ENCODE data around the gene EHD1.

The EHD1 gene

GRCh38 chr11:64871492-64871891 lies 6.9 kb downstream of the EHD1 start:
- H3K36me3 ChIP-seq (replicated peaks; ENCODE audit: insufficient read depth, low read length) = no peaks in the 10 kb centered on the region
- H3K79me2 ChIP-seq (ENCODE audit: low read length) = peaks cover 72% of the 10 kb centered on the region
- no peak overlapping the region for H3K27ac ChIP-seq (ENCODE audit: low read length)
- no peaks in the 10 kb centered on the region for H4K20me1 ChIP-seq (ENCODE audit: insufficient read depth, low read length)
- H3K9ac ChIP-seq (ENCODE audit: low read length) = no peak overlapping the region
- no peak overlapping the region for H2AFZ ChIP-seq (ENCODE audit: low read length)
- no peaks in the 10 kb centered on the region for H3K9me2 ChIP-seq (replicated peaks; ENCODE audit: insufficient read depth, low read length)
- TF ChIP-seq EZH2phosphoT487 (IDR thresholded peaks at IDR 0.05; ENCODE audit: low read length) (no peak), EZH2 (optimal IDR thresholded peaks at IDR 0.05; ENCODE audit: low read depth, low read length) (no peak), CTCF (IDR thresholded peaks at IDR 0.05; ENCODE audit: low read length) (no peak)
- H3K4me3 ChIP-seq (ENCODE audit: low read length) = no peak overlapping the region
- peaks cover 5% of the 10 kb centered on the region for H3K4me1 ChIP-seq (ENCODE audit: low read length)
- no peaks in the 10 kb centered on the region for H3K9me3 ChIP-seq (replicated peaks; ENCODE audit: insufficient read depth, low read length)
- peaks cover 3% of the 10 kb centered on the region for H3F3A ChIP-seq (ENCODE audit: insufficient read depth, low read length)
- no peak overlapping the region for H3K4me2 ChIP-seq (ENCODE audit: low read depth, low read length)
- no peaks in the 10 kb centered on the region for H3K27me3 ChIP-seq (replicated peaks; ENCODE audit: insufficient read depth, low read length)
- no peak for DNase-seq

- Histone ChIP-seq H4K20me1 (ENCODE audit: insufficient read depth, low read length) (no peaks in the 10 kb centered on the region), H3K27ac (ENCODE audit: low read length) (no peak overlapping the region), H3K79me2 (ENCODE audit: low read length) (peaks cover 68% of the 10 kb centered on the region), H3K4me3 (ENCODE audit: low read length) (no peak overlapping the region), H3K9me2 (replicated peaks; ENCODE audit: insufficient read depth, low read length) (no peaks in the 10 kb centered on the region), H3K9ac (ENCODE audit: low read length) (no peak overlapping the region), H3K9me3 (replicated peaks; ENCODE audit: insufficient read depth, low read length) (no peaks in the 10 kb centered on the region), H3K36me3 (replicated peaks; ENCODE audit: insufficient read depth, low read length) (no peaks in the 10 kb centered on the region), H3K27me3 (replicated peaks; ENCODE audit: insufficient read depth, low read length) (no peaks in the 10 kb centered on the region), H3K4me2 (ENCODE audit: low read depth, low read length) (no peak overlapping the region), H3K4me1 (ENCODE audit: low read length) (peaks cover 10% of the 10 kb centered on the region), H2AFZ (ENCODE audit: low read length) (no peak overlapping the region), H3F3A (ENCODE audit: insufficient read depth, low read length) (peaks cover 8% of the 10 kb centered on the region)
- no peak for DNase-seq
- TF ChIP-seq EZH2 (optimal IDR thresholded peaks at IDR 0.05; ENCODE audit: low read depth, low read length) (no peak), EZH2phosphoT487 (IDR thresholded peaks at IDR 0.05; ENCODE audit: low read length) (no peak), CTCF (IDR thresholded peaks at IDR 0.05; ENCODE audit: low read length) (no peak)
These were observed 7.4 kb downstream of the EHD1 start for GRCh38 chr11:64870893-64871466.

- Histone ChIP-seq H3K36me3 (replicated peaks; ENCODE audit: insufficient read depth, low read length) (no peaks in the 10 kb centered on the region), H2AFZ (ENCODE audit: low read length) (no peak overlapping the region), H3K79me2 (ENCODE audit: low read length) (peaks cover 63% of the 10 kb centered on the region), H3K27ac (ENCODE audit: low read length) (no peak overlapping the region), H3K9ac (ENCODE audit: low read length) (no peak overlapping the region), H3K9me2 (replicated peaks; ENCODE audit: insufficient read depth, low read length) (no peaks in the 10 kb centered on the region), H4K20me1 (ENCODE audit: insufficient read depth, low read length) (no peaks in the 10 kb centered on the region), H3K4me2 (ENCODE audit: low read depth, low read length) (no peak overlapping the region), H3F3A (ENCODE audit: insufficient read depth, low read length) (peaks cover 13% of the 10 kb centered on the region), H3K4me1 (ENCODE audit: low read length) (peaks cover 16% of the 10 kb centered on the region), H3K9me3 (replicated peaks; ENCODE audit: insufficient read depth, low read length) (no peaks in the 10 kb centered on the region), H3K27me3 (replicated peaks; ENCODE audit: insufficient read depth, low read length) (no peaks in the 10 kb centered on the region), H3K4me3 (ENCODE audit: low read length) (no peak overlapping the region)
- TF ChIP-seq EZH2phosphoT487 (IDR thresholded peaks at IDR 0.05; ENCODE audit: low read length) (no peak), EZH2 (optimal IDR thresholded peaks at IDR 0.05; ENCODE audit: low read depth, low read length) (no peak), CTCF (IDR thresholded peaks at IDR 0.05; ENCODE audit: low read length) (no peak)
- no peak for DNase-seq
These were observed 8.1 kb downstream of the EHD1 start for GRCh38 chr11:64870176-64870892.

All from MM.1S (cell line).